Neural progenitor cell (in vitro differentiated cells): Measurements from ENCODE around the gene CNTNAP2. TPM values are rescaled to one million over a fixed set of nuclear protein-coding genes. Genes with fewer than 3 reads are reported as not detected.

ENCODE experiments used
- DNase-seq: peaks from one replicate; pipeline ENCODE4 v3.0.0-alpha.2; 2016; ENCODE audit warnings: low spot score
- H2AFZ ChIP-seq: fragments of 200-600 bp; sonication (generic); replicated peaks from 2 replicates; pipeline ENCODE4 v1.6.1; 2016; ENCODE audit warnings: antibody characterized with exemption
- H3F3A ChIP-seq: fragments of 200-600 bp; sonication (generic); 2 replicates; pipeline ENCODE4 v1.6.1; 2016; ENCODE audit warnings: antibody characterized with exemption, low read depth
- H3K27ac ChIP-seq: fragments of 200-600 bp; sonication (generic); 2 replicates; pipeline ENCODE4 v1.5.1; 2016; ENCODE audit warnings: mild to moderate bottlenecking
- H3K27me3 ChIP-seq: fragments of 200-600 bp; sonication (generic); 2 replicates; pipeline ENCODE4 v1.6.1; 2016; ENCODE audit warnings: mild to moderate bottlenecking, moderate library complexity
- H3K36me3 ChIP-seq: fragments of 200-600 bp; sonication (generic); 2 replicates; pipeline ENCODE4 v1.5.1; 2016
- H3K4me1 ChIP-seq: fragments of 200-600 bp; sonication (generic); 2 replicates; pipeline ENCODE4 v1.6.1; 2016; ENCODE audit warnings: mixed run types
- H3K4me2 ChIP-seq: fragments of 200-600 bp; sonication (generic); 2 replicates; pipeline ENCODE4 v1.6.1; 2016
- H3K4me3 ChIP-seq: fragments of 200-600 bp; sonication (generic); 2 replicates; pipeline ENCODE4 v1.5.1; 2016
- H3K79me2 ChIP-seq: fragments of 200-600 bp; sonication (generic); 2 replicates; pipeline ENCODE4 v1.6.1; 2016; ENCODE audit warnings: low read depth
- H3K9ac ChIP-seq: fragments of 200-600 bp; sonication (generic); 2 replicates; pipeline ENCODE4 v1.6.1; 2016
- H3K9me3 ChIP-seq: fragments of 200-600 bp; sonication (generic); 2 replicates; pipeline ENCODE4 v1.5.1; 2016; ENCODE audit warnings: low read depth
- H4K20me1 ChIP-seq: fragments of 200-600 bp; sonication (generic); 2 replicates; pipeline ENCODE4 v1.6.1; 2016; ENCODE audit warnings: low read depth
- H3K27ac Mint-ChIP-seq: 3 replicates; pipeline ENCODE4 v1.8.0; 2021; ENCODE audit warnings: mixed read lengths
- H3K27me3 Mint-ChIP-seq: 2 replicates; pipeline ENCODE4 v1.8.0; 2022; ENCODE audit warnings: low read depth, mild to moderate bottlenecking, inconsistent platforms, moderate library complexity, mixed read lengths; ENCODE audit not compliant: insufficient read depth
- H3K36me3 Mint-ChIP-seq: 3 replicates; pipeline ENCODE4 v1.8.0; 2021; ENCODE audit warnings: mixed read lengths
- H3K4me1 Mint-ChIP-seq: 3 replicates; pipeline ENCODE4 v1.8.0; 2021; ENCODE audit warnings: mixed read lengths
- H3K4me3 Mint-ChIP-seq: 3 replicates; pipeline ENCODE4 v1.8.0; 2021; ENCODE audit warnings: mild to moderate bottlenecking, moderate library complexity, mixed read lengths
- H3K9me3 Mint-ChIP-seq: 3 replicates; pipeline ENCODE4 v1.8.0; 2020; ENCODE audit warnings: mixed read lengths
- EZH2 ChIP-seq: fragments of 200-600 bp; sonication (generic); IDR thresholded peaks from 2 replicates; pipeline ENCODE4 v1.6.1; 2017; ENCODE audit warnings: antibody characterized with exemption, mild to moderate bottlenecking, moderate library complexity
- EZH2phosphoT487 ChIP-seq: fragments of 200-600 bp; sonication (generic); IDR thresholded peaks from 2 replicates; pipeline ENCODE4 v1.6.1; 2017; ENCODE audit warnings: antibody characterized with exemption
- total RNA-seq: library from RNA; depleted of rRNA; stranded (reverse); fragments of >200 nt; gene quantifications from 2 replicates; pipeline ENCODE4 v1.2.3, GENCODE V29; 2015; ENCODE audit warnings: low replicate concordance
- TF ChIP-seq, protein P1 (sequence below): fragments of 200-600 bp; sonication (generic); IDR thresholded peaks from 2 replicates; pipeline ENCODE4 v1.5.1; 2017; ENCODE audit warnings: antibody characterized with exemption, mild to moderate bottlenecking

Gene CNTNAP2
- total RNA-seq, 1 donor from 2014 or later: 126 TPM

DNA sequence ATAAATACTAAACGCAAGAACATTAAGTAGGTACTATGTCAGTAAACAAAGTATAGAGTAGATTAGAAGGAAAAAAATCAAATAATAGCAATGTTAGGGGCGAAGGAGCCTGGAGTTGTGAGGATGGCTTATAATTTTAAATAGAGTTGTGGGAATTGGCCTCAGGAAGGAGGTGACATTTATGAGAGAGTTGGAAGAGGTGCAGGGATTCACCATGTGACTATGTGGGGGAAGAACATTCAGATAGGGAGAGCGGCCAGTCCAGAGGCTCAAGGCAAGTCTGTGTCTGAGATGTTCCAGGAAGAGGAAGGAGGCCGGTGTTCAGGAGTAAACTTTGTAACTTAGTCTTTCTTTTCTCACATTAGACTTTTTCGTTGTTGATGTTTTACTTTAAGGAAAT lies 1695.3 kb downstream of the CNTNAP2 start:
- H4K20me1 ChIP-seq: no peaks in the 10 kb centered on the region
- H3K4me1 ChIP-seq: no peaks in the 10 kb centered on the region
- H3K4me2 ChIP-seq: no peak overlapping the region
- no peaks in the 10 kb centered on the region for H3K27me3 Mint-ChIP-seq
- no peak overlapping the region for H3K4me3 Mint-ChIP-seq
- H3K27ac Mint-ChIP-seq: no peak overlapping the region
- H3F3A ChIP-seq: no peaks in the 10 kb centered on the region
- H3K79me2 ChIP-seq: no peaks in the 10 kb centered on the region
- no peaks in the 10 kb centered on the region for H3K9me3 Mint-ChIP-seq
- no peaks in the 10 kb centered on the region for H3K36me3 ChIP-seq
- H3K27me3 ChIP-seq: no peaks in the 10 kb centered on the region
- H3K9me3 ChIP-seq: no peaks in the 10 kb centered on the region
- no peaks in the 10 kb centered on the region for H3K36me3 Mint-ChIP-seq
- DNase-seq: no peak
- H3K4me3 ChIP-seq: no peak overlapping the region
- no peak overlapping the region for H2AFZ ChIP-seq
- TF ChIP-seq EZH2: no peak
- TF ChIP-seq, protein P1, sequence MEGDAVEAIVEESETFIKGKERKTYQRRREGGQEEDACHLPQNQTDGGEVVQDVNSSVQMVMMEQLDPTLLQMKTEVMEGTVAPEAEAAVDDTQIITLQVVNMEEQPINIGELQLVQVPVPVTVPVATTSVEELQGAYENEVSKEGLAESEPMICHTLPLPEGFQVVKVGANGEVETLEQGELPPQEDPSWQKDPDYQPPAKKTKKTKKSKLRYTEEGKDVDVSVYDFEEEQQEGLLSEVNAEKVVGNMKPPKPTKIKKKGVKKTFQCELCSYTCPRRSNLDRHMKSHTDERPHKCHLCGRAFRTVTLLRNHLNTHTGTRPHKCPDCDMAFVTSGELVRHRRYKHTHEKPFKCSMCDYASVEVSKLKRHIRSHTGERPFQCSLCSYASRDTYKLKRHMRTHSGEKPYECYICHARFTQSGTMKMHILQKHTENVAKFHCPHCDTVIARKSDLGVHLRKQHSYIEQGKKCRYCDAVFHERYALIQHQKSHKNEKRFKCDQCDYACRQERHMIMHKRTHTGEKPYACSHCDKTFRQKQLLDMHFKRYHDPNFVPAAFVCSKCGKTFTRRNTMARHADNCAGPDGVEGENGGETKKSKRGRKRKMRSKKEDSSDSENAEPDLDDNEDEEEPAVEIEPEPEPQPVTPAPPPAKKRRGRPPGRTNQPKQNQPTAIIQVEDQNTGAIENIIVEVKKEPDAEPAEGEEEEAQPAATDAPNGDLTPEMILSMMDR: no peak
- no peak for TF ChIP-seq EZH2phosphoT487
- no peak overlapping the region for H3K27ac ChIP-seq
- no peak overlapping the region for H3K9ac ChIP-seq
- H3K4me1 Mint-ChIP-seq: no peaks in the 10 kb centered on the region

DNA sequence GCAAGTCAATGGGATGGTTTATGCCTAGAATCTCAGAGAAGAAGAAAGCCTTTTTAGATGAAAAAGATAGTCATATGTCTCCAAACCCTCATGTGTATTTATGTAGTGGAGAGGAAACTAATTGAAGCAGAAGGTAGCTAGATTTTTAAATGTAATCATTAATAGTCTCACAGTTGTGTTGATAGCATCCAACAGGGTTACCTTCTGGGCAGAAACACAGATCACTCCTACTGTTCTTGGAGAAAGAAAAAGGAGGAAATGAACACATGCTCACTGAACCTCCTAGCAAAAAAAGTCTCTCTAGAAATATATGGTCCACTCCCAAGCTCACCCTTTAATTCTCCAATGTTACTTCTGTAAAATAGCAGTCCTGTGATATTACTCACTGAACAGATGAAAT lies 1696.7 kb downstream of the CNTNAP2 start:
- H2AFZ ChIP-seq: no peak overlapping the region
- no peaks in the 10 kb centered on the region for H3K79me2 ChIP-seq
- Mint-ChIP-seq H3K27me3 (no peaks in the 10 kb centered on the region), H3K9me3 (no peaks in the 10 kb centered on the region), H3K4me3 (no peak overlapping the region), H3K4me1 (no peaks in the 10 kb centered on the region), H3K36me3 (no peaks in the 10 kb centered on the region), H3K27ac (no peak overlapping the region)
- H3F3A ChIP-seq: no peaks in the 10 kb centered on the region
- H3K9ac ChIP-seq: no peak overlapping the region
- H3K27ac ChIP-seq: no peak overlapping the region
- H3K4me3 ChIP-seq: no peak overlapping the region
- H3K27me3 ChIP-seq: no peaks in the 10 kb centered on the region
- no peaks in the 10 kb centered on the region for H4K20me1 ChIP-seq
- H3K4me1 ChIP-seq: no peaks in the 10 kb centered on the region
- no peak for DNase-seq
- no peak for TF ChIP-seq EZH2phosphoT487
- TF ChIP-seq, protein P1: no peak
- no peak for TF ChIP-seq EZH2
- no peaks in the 10 kb centered on the region for H3K36me3 ChIP-seq
- no peak overlapping the region for H3K4me2 ChIP-seq
- no peaks in the 10 kb centered on the region for H3K9me3 ChIP-seq

GRCh38 chr7:147818317-147818716 lies 1701.7 kb downstream of the CNTNAP2 start:
- Histone ChIP-seq H3K4me1 (peaks cover 5% of the 10 kb centered on the region), H4K20me1 (no peaks in the 10 kb centered on the region), H3K36me3 (no peaks in the 10 kb centered on the region), H3K27me3 (no peaks in the 10 kb centered on the region), H2AFZ (no peak overlapping the region), H3K4me2 (no peak overlapping the region), H3F3A (no peaks in the 10 kb centered on the region), H3K9ac (no peak overlapping the region), H3K9me3 (no peaks in the 10 kb centered on the region), H3K27ac (no peak overlapping the region), H3K79me2 (no peaks in the 10 kb centered on the region), H3K4me3 (no peak overlapping the region)
- no peak for TF ChIP-seq EZH2
- TF ChIP-seq, protein P1: no peak
- TF ChIP-seq EZH2phosphoT487: no peak
- Mint-ChIP-seq H3K36me3 (no peaks in the 10 kb centered on the region), H3K4me1 (no peaks in the 10 kb centered on the region), H3K27ac (no peak overlapping the region), H3K27me3 (no peaks in the 10 kb centered on the region), H3K4me3 (no peak overlapping the region), H3K9me3 (no peaks in the 10 kb centered on the region)
- DNase-seq: no peak

GRCh38 chr7:147824671-147825070 lies 1708.1 kb downstream of the CNTNAP2 start:
- H3K27ac Mint-ChIP-seq: no peak overlapping the region
- Histone ChIP-seq H3K9ac (no peak overlapping the region), H3K9me3 (no peaks in the 10 kb centered on the region), H3K4me1 (peaks cover 5% of the 10 kb centered on the region), H3K79me2 (no peaks in the 10 kb centered on the region), H3K4me2 (no peak overlapping the region), H3F3A (no peaks in the 10 kb centered on the region), H3K27me3 (no peaks in the 10 kb centered on the region), H4K20me1 (no peaks in the 10 kb centered on the region), H3K36me3 (no peaks in the 10 kb centered on the region), H2AFZ (no peak overlapping the region), H3K4me3 (no peak overlapping the region), H3K27ac (no peak overlapping the region)
- TF ChIP-seq, protein P1: no peak
- TF ChIP-seq EZH2 (no peak), EZH2phosphoT487 (no peak)
- H3K36me3 Mint-ChIP-seq: no peaks in the 10 kb centered on the region
- H3K9me3 Mint-ChIP-seq: peaks cover 7% of the 10 kb centered on the region
- H3K4me1 Mint-ChIP-seq: no peaks in the 10 kb centered on the region
- no peaks in the 10 kb centered on the region for H3K27me3 Mint-ChIP-seq
- H3K4me3 Mint-ChIP-seq: no peak overlapping the region
- DNase-seq: no peak
